Right hindlimb (tissue), 1 donor: ENCODE results near the gene MRGPRE.

Experiments used
- DNase-seq: peaks from one replicate; pipeline ENCODE4 v3.0.0-alpha.2; 2018

MRGPRE gene

DNA sequence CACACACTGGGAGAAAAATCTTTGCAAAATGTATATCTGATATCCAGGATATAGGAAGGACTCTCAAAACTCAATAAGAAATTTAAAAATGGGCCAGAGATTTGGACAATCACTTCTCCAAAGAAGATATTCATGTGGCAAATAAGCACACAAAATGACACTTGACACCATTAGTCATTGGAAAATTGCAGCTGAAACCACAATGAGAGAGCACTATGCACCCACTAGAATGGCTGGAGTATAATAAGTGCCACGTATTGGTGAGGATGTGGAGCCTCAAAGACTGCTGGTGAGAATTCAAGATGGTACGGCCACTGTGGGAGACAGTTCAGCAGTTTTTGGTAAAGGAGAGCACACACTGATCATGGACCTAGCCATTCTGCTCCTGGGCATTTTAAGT lies 54.3 kb downstream of the MRGPRE start:
- DNase-seq = no peak
